ENCODE measurements around the gene TRMT10B.
"Not testable (repeated sequence)": the region's sequence is repeated elsewhere in the genome, so short reads cannot be mapped to it uniquely, and the experiment has no call there.

The TRMT10B gene

GRCh38 chr9:37751704-37752103 is 1.9 kb upstream of the TRMT10B start:
- DNase-seq (ENCODE audit: low read depth), result not testable (repeated sequence)

GRCh38 chr9:37752112-37752511 is 1.5 kb upstream of the TRMT10B start:
- DNase-seq (ENCODE audit: low read depth), result not testable (repeated sequence)

GRCh38 chr9:37752642-37753488 is 740 bp upstream of the TRMT10B start:
- no peak for DNase-seq (ENCODE audit: low read depth)

DNA sequence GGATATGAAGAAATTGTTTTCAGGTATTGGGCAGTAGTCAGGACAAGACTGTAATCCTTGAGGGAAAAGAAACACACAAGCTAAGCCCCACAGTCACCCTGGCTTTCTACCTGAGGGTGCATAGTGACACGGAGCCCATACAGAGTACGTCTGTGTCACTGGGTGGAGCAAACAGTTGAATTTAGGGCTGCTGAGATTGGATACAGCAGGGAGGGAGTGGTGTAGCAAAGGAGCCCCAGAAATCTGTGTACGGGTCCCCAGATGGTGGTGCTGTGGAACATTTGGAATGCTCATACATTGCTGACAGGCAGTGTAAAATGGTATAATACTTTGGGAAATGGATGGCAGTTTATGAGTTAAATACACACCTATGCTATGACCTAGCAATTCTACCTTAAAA is 5.1 kb downstream of the TRMT10B start:
- DNase-seq (ENCODE audit: low read depth), result no peak

- DNase-seq (ENCODE audit: low read depth), result no peak
Observed at GRCh38 chr9:37760416-37761161, 7.0 kb downstream of the TRMT10B start.

DNA sequence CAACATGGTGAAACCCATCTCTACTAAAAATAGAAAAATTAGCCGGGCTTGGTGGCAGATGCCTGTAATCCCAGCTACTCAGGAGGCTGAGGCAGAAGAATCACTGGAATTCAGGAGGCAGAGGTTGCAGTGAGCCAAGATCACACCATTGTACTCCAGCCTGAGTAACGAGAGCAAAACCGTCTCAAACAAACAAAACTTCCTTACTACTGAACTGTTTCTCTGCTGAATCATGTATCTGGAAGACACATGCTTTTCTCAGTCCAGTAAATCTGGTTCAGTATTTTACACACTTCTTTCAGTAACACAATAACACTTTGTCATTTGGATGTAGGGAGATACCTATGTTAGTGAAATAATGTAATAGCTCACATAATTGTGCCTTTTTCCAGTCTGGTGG is 7.9 kb downstream of the TRMT10B start:
- no peak for DNase-seq (ENCODE audit: low read depth)

GRCh38 chr9:37765263-37765662 is 11.7 kb downstream of the TRMT10B start:
- not testable (repeated sequence) for DNase-seq (ENCODE audit: low read depth)

GRCh38 chr9:37769306-37769705 is 15.7 kb downstream of the TRMT10B start:
- DNase-seq (ENCODE audit: low read depth), result no peak

DNA sequence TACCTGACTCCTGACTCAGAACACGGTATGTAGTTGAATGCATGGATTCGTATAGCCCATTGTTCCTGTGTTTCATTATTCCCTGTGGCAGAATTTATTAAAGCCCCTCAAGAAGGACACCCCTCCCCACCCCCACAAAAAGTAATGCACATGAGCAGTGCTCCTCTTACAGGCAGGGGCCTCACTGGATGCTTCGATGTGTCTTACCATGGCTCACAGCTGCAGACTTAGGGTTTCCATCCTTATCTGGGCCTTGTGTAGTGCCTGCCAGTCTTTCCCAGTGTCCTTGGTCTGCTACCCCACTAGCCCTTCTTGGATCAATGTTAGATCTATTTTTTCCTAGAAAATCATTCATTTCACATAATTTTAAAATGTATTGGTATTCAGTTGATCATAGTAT is 16.4 kb downstream of the TRMT10B start:
- no peak for DNase-seq (ENCODE audit: low read depth)

DNA sequence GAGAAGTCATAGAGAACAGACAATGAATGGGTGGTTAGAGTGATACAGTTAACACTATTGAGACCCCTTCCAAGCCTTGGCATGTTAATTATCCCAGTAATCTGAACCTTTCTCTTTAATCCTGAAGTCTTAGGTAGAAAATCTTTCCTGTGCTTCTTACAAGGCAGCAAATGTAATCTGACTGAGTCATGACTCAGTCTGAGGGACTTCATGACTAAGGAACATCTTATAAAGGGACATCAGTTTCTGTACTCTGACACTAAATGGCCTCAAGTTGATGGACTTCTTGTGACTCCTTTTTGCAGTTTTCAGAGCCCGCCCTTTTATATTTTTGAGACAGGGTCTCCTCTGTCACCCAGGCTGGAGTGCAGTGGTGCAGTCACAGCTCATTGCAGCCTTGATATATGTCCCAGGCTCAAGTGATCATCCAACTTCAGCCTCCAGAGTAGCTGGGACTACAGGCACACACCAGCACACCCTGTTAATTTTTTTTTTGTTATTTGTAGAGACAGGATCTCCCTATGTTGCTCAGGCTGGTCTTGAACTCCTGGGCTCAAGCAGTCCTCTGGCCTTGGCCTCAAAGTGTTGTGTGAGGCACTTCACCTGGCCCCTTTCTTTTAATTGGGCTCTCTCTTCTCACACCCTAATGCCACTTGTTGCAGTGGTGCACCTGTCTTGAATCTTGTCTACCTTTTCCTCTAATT is 21.8 kb downstream of the TRMT10B start:
- DNase-seq (ENCODE audit: low read depth), result no peak

DNA sequence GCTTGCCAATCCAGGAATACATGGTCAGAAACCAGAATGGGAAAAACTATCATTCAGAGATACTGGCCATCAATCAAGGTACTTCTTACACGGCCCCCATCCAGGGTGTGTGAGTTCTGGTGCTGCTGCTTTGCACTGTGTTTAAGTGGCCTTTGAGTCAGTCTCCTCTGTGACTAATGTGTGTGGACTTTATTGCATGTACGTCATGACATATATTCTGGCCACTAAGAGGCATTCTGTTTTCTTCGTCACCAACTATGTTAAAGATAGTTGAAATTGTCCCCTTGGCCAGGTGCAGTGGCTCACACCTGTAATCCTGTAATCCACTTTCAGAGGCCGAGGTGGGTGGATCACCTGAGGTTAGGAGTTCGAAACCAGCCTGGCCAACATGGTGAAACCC is 22.7 kb downstream of the TRMT10B start:
- DNase-seq (ENCODE audit: low read depth), result no peak

DNA sequence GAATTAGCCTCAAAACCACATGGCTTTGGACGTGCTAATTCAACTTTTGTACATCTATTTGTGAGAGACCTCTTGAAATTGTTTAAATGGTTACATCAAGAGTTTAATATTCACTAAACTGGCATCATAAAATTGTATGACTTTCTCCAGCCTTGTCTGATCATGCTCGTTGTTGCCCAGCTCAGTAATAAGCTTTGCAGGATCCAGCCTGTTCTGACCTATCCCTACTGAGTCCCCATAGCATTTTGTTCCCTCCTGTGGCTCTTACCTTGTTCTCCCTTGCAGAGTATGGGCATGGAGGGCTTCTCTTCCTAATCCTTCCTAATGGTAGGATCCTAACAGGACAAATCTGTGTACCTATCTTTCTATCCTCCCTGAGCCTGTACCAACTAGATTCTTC is 24.9 kb downstream of the TRMT10B start:
- no peak for DNase-seq (ENCODE audit: low read depth)

DNA sequence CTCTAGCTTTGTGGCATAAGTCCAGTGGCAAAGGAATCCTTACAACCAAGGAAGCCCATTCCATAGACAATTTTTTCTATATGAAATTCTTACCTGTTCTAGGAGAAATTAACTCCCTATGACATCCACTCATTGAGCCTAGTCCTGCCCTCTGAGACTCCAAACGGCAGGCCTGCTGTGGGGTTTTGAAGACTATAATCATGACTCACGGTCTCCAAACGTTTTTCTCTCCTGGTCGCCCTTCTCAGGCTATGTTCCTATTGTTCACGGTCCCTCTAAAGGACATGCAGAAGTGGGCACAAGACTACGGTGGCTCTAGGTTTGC is 30.6 kb downstream of the TRMT10B start:
- DNase-seq (ENCODE audit: low read depth), result no peak

GRCh38 chr9:37784616-37785483 is 31.2 kb downstream of the TRMT10B start, which contains the start of gene EXOSC3:
Gene EXOSC3, minus strand, starts transcription at chr9:37785064. Its CDS starts 20 bp downstream, at chr9:37785044.
- DNase-seq (ENCODE audit: low read depth), result peak; percentile 78

- DNase-seq (ENCODE audit: low read depth), result no peak
Observed at GRCh38 chr9:37787059-37787458, 33.5 kb downstream of the TRMT10B start.

- no peak for DNase-seq (ENCODE audit: low read depth)
Observed at GRCh38 chr9:37788332-37788731, 34.7 kb downstream of the TRMT10B start.

DNA sequence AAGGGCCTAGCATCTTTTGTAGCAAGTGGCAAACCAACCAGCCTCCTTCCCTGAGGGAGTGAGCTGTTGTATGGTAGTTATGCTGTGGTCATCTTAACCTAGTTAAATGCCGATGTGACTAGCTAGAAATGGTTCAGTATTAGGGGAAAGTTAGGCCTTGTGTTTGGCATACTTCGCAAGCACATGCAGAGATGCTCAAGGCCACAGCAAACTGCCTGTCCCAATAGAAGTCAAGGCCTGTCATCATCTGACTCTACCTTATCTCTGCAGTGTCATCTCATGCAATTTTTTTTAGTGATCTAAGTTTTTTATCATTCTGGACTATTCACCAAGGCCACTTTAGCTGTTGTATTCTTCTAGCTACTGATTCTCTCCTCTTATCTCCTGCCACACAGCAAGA is 36.5 kb downstream of the TRMT10B start:
- no peak for DNase-seq (ENCODE audit: low read depth)

DNA sequence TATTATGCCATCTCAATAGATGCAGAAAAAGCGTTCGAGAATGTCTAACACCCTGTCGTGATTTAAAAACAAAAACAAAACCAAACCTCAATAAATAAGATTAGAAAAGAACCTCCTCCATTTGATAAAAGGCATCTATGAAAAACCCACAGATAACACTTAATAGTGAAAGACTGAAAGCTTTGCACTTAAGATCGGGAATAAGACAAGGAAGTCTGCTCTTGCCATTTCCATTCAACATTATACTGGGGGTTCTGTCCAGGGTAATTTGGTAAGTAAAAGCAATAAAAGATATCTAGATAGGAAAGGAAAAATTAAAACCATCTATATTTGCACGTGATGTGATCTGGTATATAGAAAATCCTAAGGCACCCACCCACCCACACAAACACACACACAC is 38.5 kb downstream of the TRMT10B start:
- DNase-seq (ENCODE audit: low read depth), result no peak

GRCh38 chr9:37796232-37796631 is 42.6 kb downstream of the TRMT10B start:
- no peak for DNase-seq (ENCODE audit: low read depth)

GRCh38 chr9:37798677-37799076 is 45.1 kb downstream of the TRMT10B start:
- no peak for DNase-seq (ENCODE audit: low read depth)

DNA sequence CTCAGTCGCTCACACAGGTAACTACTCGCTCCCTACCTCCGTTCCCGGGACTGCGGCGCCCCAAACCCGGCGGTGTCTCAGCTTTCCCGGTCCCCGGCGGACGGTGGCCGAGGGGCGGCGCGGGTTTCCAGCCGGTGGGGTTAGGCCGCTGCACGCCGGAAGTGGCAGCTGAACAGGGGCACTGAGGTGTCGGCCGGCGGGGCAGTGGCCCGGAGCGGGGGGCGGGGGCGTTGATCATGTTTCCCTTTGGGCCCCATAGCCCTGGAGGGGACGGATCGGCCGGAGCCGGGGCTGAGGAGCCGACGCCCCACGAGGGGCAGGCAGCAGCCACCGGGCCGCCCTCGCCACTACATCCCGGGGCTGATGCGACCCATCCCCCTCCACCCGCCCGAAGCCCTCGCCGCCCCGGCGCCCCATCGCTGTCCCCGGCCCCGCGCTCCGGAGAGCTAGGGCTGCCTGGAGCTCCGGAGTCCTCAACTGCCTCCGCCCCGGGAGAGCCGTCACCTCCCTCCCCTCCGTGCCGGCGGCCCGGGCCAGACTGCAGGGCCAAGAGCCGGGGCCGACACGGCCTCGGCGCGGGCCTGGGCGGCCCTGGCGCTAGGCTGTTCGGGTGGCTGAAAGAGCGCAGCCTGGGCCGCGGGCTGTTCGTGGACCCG is 47.2 kb downstream of the TRMT10B start, which contains the start of gene DCAF10:
Gene DCAF10 (plus strand): TSS at position 167 of the 656 bp plus-strand sequence. CDS start 70 bp downstream, at position 237.
- peak; percentile 84 for DNase-seq (ENCODE audit: low read depth)

All from stimulated activated CD8-positive, alpha-beta memory T cell treated with anti-CD3 and anti-CD28 coated beads, Interleukin-4, amount 100 ng/mL, for 24 hours (primary cell).